Transverse colon (tissue), 4 donors: ENCODE results near the gene PCGF2. TPM values are rescaled to one million over a fixed set of nuclear protein-coding genes. Genes with fewer than 3 reads are reported as not detected.

Source experiments
- DNase-seq: peaks from one replicate; pipeline ENCODE4 v3.0.0-alpha.2; 2019
- H3K27ac ChIP-seq, 4 donors: fragments of 200-600 bp; sonication (generic); 2 replicates each; pipeline ENCODE4 v1.5.1; 2016 to 2018; ENCODE audit warnings: inconsistent platforms in 4 of 4
- H3K27me3 ChIP-seq: fragments of 200-600 bp; sonication (generic); 2 replicates; pipeline ENCODE4 v1.5.1; 2017; ENCODE audit warnings: inconsistent platforms
- H3K36me3 ChIP-seq, 4 donors: fragments of 200-600 bp; sonication (generic); 2 replicates each; pipeline ENCODE4 v1.5.1; 2017 to 2019; ENCODE audit warnings: inconsistent platforms in 4 of 4
- H3K4me1 ChIP-seq, 4 donors: fragments of 200-600 bp; sonication (generic); 2 replicates each; pipeline ENCODE4 v1.5.1; 2017 to 2020; ENCODE audit warnings: inconsistent platforms in 4 of 4
- H3K4me3 ChIP-seq, 4 donors: fragments of 200-600 bp; sonication (generic); 1 replicate in 1 of 4; 2 replicates in 3 of 4; pipeline versions ENCODE4 v1.5.1 to v1.6.1; 2017 to 2019; ENCODE audit warnings: inconsistent platforms in 4 of 4
- H3K9me3 ChIP-seq, 2 donors: fragments of 200-600 bp; sonication (generic); 2 replicates each; pipeline ENCODE4 v1.5.1; 2017 to 2019; ENCODE audit warnings: inconsistent platforms in 2 of 2
- EP300 ChIP-seq: sonication (generic); formaldehyde crosslinking; IDR thresholded peaks from one replicate; pipeline ENCODE4 v1.6.1; 2017; ENCODE audit warnings: antibody characterized with exemption, low read depth
- POLR2A ChIP-seq: fragments of 450-650 bp; IDR thresholded peaks from one replicate; pipeline ENCODE4 v1.6.1; 2016; ENCODE audit warnings: antibody characterized with exemption, mild to moderate bottlenecking, moderate library complexity
- POLR2AphosphoS5 ChIP-seq, 3 donors: sonication (generic); formaldehyde crosslinking; IDR thresholded peaks; one replicate each; pipeline ENCODE4 v1.6.1; 2016; ENCODE audit warnings: antibody characterized with exemption in 3 of 3
- WGBS, 2 donors: methylation state at CpG; one replicate each; pipeline ENCODE4 v1.1.5; 2018; ENCODE audit warnings: low coverage in 1 of 2; 5-methylcytosine and 5-hydroxymethylcytosine counted together
- in situ Hi-C, 4 donors: fragments of 200-750 bp; cut with MboI; loops; one replicate each; pipeline versions ENCODE4 v1.15.0 to v1.15.1; 2017; ENCODE audit warnings: low sequenced_read_pairs in 3 of 4, low pct_ligation_motif_present in 1 of 4, low pct_unique_long_range_greater_than_20kb in 1 of 4
- intact Hi-C: fragments of 100-400 bp; cut with DNase I; formaldehyde crosslinking; loops from one replicate; pipeline ENCODE4 v1.15.1; 2023; ENCODE audit warnings: low total_unique reads
- total RNA-seq, 4 donors: library from RNA; depleted of rRNA; stranded (reverse); fragments of >200 nt; gene quantifications; one replicate each; pipeline ENCODE4 v1.1.0, GENCODE V29; 2016
- TF ChIP-seq, protein P1 (sequence below), 5 experiments: fragments of 200-600 bp in 3 of 5; fragments of 450-650 bp in 2 of 5; sonication (generic) in 3 of 5; IDR thresholded peaks; 1 replicate in 2 of 5; 2 replicates in 3 of 5; pipeline ENCODE4 v1.5.1; 2016 to 2017; ENCODE audit warnings: antibody characterized with exemption in 5 of 5, inconsistent platforms in 3 of 5, mild to moderate bottlenecking in 2 of 5, moderate library complexity in 1 of 5

Gene PCGF2
- 10 to 100 TPM in 3 of 4 donors, 1 to 10 TPM in 1; 9.1 to 41.9 (median 12.2) TPM for total RNA-seq

DNA sequence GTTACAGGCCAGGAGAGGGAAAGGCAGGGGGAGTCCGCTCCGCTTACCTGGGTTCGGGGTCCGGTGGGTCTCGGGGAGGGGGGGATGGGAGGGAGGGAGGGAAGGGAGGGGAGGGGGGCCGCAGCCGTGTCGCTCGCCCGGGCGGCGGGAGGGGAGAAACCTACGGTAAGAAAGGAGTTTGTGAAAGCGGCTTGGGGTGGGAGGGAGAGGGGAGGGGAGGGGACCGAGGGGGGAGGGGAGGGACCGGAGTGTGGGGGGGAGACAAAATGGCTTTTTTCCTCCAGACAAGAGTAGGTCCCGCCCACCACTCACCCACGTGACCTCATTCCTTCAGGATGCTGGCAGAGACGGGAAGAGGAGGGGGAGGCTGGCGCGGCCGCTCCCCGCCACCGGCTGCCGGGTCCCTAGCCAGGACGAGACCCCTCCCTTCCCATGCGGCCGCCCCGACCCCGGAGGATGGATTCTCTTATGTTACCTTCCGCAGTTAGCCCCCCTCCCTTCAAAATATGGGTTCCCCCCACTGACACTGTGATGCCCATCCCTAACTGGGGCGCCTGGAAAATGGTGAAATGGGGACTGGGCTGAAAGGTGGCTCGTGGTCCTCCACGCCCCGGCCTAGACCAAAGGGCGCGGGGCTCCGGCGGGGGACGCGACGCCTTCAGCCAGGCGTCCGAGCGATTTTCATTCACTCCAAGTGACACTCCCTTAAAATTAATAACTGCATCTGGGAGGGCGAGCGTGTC lies at the start of gene PCGF2:
TSS of gene PCGF2 (minus strand) at position 188 of the 743 bp plus-strand sequence. CDS start 7,934 bp downstream, outside the sequence.
- peak; percentile 88 for DNase-seq
- intact Hi-C loops: no loop called here
- Histone ChIP-seq H3K27me3 (no peaks in the 10 kb centered on the region), H3K9me3 (no peaks in the 10 kb centered on the region), H3K27ac (peak within 1 kb of the TSS; percentile 88 to 96 (median 89)), H3K36me3 (no peaks in the 10 kb centered on the region), H3K4me3 (peak within 1 kb of the TSS; percentile 52 to 95 (median 61)), H3K4me1 (peaks cover 12 to 68% (median 45%) of the 10 kb centered on the region in 4 donors)
- in situ Hi-C loops: no loop called here
- TF ChIP-seq POLR2A: peak; percentile 45
- TF ChIP-seq, protein P1, sequence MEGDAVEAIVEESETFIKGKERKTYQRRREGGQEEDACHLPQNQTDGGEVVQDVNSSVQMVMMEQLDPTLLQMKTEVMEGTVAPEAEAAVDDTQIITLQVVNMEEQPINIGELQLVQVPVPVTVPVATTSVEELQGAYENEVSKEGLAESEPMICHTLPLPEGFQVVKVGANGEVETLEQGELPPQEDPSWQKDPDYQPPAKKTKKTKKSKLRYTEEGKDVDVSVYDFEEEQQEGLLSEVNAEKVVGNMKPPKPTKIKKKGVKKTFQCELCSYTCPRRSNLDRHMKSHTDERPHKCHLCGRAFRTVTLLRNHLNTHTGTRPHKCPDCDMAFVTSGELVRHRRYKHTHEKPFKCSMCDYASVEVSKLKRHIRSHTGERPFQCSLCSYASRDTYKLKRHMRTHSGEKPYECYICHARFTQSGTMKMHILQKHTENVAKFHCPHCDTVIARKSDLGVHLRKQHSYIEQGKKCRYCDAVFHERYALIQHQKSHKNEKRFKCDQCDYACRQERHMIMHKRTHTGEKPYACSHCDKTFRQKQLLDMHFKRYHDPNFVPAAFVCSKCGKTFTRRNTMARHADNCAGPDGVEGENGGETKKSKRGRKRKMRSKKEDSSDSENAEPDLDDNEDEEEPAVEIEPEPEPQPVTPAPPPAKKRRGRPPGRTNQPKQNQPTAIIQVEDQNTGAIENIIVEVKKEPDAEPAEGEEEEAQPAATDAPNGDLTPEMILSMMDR (IDR thresholded peaks at IDR 0.05): no peak
- no peak for TF ChIP-seq EP300
- peak; percentile 13 to 75 (median 66) for TF ChIP-seq POLR2AphosphoS5 (IDR thresholded peaks at IDR 0.05)
- 1% methylated on average over 41 of the region's 47 CpGs; no CpG with 5 or more reads in 1 of the 2 donors for WGBS, 2 donors

DNA sequence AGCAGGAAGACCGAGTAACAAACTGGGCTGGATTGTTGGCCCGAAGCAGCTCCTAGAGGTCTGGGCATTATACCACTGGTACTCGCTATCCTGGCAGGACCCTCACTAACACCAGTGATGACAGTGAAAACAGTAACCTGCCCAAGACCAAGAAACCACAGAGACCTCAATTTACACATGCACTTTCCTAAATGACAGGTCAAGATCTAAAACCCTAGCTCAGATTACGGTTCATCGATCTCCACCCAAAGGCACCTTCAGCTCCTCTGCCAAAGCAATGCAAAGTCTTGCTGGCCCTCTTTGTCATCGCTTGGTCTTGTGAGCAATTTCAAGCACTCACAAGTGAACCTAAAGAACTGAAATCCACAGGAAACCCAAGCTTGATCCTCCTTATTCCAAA lies 49.7 kb upstream of the PCGF2 start:
- H3K36me3 ChIP-seq: peaks cover 0 to 13% (median 7%) of the 10 kb centered on the region in 4 donors
- H3K27me3 ChIP-seq: no peaks in the 10 kb centered on the region
- no peak for DNase-seq
- 77 to 80% methylated on average over 2 to 6 of the region's 6 CpGs for WGBS, 2 donors
- H3K4me3 ChIP-seq: peak overlapping the region in 1 of 4 donors; percentile 88
- intact Hi-C loops: no loop called here
- in situ Hi-C loops: no loop called here
- no peaks in the 10 kb centered on the region for H3K9me3 ChIP-seq
- peak overlapping the region; percentile 94 to 99 (median 97) for H3K27ac ChIP-seq
- H3K4me1 ChIP-seq: peaks cover 19 to 35% (median 30%) of the 10 kb centered on the region in 4 donors
- TF ChIP-seq POLR2AphosphoS5 (IDR thresholded peaks at IDR 0.05): no peak
- no peak for TF ChIP-seq EP300

DNA sequence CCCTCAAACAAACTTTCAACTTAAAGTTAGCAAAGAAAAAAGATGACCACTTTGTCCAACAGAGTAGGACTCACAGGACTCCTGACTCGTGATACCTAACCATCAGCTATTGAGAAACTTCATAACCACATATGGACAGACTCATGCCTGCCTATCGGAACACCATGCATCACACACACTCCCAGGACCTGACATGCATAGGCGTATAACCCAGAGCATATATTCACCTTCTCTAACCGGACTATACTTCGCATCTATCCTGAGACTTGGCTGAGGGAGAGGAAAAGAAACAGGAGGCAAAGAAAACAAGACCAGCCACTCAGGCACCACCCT lies 49.0 kb upstream of the PCGF2 start:
- H3K36me3 ChIP-seq: peaks cover 0 to 6% (median 3%) of the 10 kb centered on the region in 4 donors
- WGBS, 2 donors: 80% methylated on average over 5 of the region's 5 CpGs; no CpG with 5 or more reads in 1 of the 2 donors
- in situ Hi-C loops (no loop called here), intact Hi-C loops (no loop called here)
- no peaks in the 10 kb centered on the region for H3K27me3 ChIP-seq
- TF ChIP-seq, protein P1 (IDR thresholded peaks at IDR 0.05): no peak
- TF ChIP-seq POLR2AphosphoS5 (IDR thresholded peaks at IDR 0.05): no peak
- TF ChIP-seq POLR2A: no peak
- TF ChIP-seq EP300: no peak
- peaks cover 19 to 35% (median 30%) of the 10 kb centered on the region in 4 donors for H3K4me1 ChIP-seq
- peak overlapping the region in 1 of 4 donors; percentile 5 for H3K4me3 ChIP-seq
- DNase-seq: no peak
- H3K9me3 ChIP-seq: no peaks in the 10 kb centered on the region
- H3K27ac ChIP-seq: peak overlapping the region in 2 of 4 donors; percentile 96 to 98

DNA sequence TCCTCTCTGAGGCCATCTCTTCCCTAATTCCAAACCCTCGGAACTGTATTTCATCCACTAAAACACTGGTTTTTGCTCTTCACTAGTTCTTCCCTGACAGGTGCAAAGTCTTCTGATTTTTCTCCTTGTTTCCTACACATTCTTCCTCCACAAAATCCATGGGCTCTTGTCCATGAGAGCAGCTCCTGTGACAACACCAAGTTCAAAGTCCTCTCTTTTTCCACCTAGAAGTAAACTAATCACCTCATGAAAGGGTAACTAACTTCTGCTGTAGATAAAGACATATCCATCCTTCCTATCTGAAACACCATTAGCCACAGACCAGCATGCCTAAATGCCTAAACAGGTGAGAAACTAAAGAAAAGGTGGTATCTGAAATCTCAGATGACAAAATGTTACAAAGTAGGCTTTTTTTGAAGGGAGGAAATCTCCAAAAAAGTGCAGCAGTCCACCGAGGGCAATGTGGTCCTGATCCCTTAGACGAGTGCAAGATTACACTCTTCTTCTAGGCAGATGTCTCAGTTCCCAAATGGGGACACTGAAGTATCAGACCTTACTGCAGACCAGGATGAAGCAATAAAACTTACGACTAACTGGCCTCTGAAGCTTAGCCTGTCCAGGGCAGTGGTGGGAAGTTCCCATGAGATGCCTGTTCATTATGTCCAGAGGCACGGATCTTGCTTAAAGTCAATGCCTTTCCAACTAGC lies 48.5 kb upstream of the PCGF2 start:
- H3K27me3 ChIP-seq: no peaks in the 10 kb centered on the region
- H3K4me3 ChIP-seq: no peak overlapping the region
- TF ChIP-seq POLR2A (no peak), EP300 (no peak), POLR2AphosphoS5 (IDR thresholded peaks at IDR 0.05) (no peak)
- TF ChIP-seq, protein P1 (IDR thresholded peaks at IDR 0.05): no peak
- WGBS, 2 donors: 69 to 83% methylated on average over 3 to 5 of the region's 5 CpGs
- peaks cover 0 to under 1% (median under 1%) of the 10 kb centered on the region in 4 donors for H3K36me3 ChIP-seq
- H3K27ac ChIP-seq: no peak overlapping the region
- peaks cover 19 to 35% (median 30%) of the 10 kb centered on the region in 4 donors for H3K4me1 ChIP-seq
- in situ Hi-C loops: no loop called here
- no peak for DNase-seq
- intact Hi-C loops: no loop called here
- H3K9me3 ChIP-seq: no peaks in the 10 kb centered on the region
